ENCODE measurements around the gene CES2.
A peak's percentile ranks its signal among the peaks of the same experiment; 100 is the strongest.

CES2 gene

DNA sequence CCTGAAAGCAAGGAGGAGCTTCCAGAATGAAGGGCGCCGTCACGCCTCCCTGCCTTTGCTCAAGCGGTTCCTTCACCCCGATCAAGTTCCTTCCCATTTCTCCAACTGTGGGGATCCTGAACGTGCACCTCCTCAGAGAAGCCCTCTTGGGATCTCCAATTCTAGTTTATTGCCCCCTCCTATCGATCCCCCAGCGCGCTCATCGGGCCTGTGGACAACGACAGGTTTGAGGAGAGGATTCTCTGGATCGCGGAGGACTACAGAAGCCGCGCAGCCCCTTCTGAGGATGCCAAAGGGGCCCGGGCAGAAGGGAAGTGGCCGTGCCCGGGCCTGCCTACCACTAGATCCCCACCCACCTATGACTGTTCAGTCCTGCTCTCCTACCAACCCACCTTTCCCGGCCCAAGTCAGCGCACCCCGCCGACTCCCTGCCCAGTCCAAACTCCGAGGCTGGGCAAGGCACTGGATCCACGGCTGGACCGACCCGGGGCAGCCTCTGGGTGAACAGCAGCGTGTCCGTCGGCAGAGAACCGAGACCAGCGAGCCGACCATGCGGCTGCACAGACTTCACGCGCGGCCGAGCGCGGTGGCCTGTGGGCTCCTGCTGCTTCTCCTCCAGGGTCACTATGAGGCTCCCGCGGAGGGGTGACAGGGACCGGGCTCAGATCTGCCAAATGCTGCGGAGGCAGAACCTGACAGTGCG lies 13.0 kb downstream of the CES2 start:
- no peaks in the 10 kb centered on the region for H4K20me1 ChIP-seq (ENCODE audit: insufficient read depth, low read length)
- no peak for DNase-seq
- peak overlapping the region; percentile 65 for H3K4me3 ChIP-seq (ENCODE audit: low read length)
- no peaks in the 10 kb centered on the region for H3K9me3 ChIP-seq (replicated peaks; ENCODE audit: insufficient read depth, low read length)
- no peaks in the 10 kb centered on the region for H3K36me3 ChIP-seq (replicated peaks; ENCODE audit: insufficient read depth, low read length)
- H3K9ac ChIP-seq (ENCODE audit: low read length): no peak overlapping the region; the same call in 1 of the 2 replicates
- peaks cover 5% of the 10 kb centered on the region for H3K4me1 ChIP-seq (ENCODE audit: low read length)
- H3K9me2 ChIP-seq (replicated peaks; ENCODE audit: insufficient read depth, low read length): no peaks in the 10 kb centered on the region
- TF ChIP-seq EZH2phosphoT487 (IDR thresholded peaks at IDR 0.05; ENCODE audit: low read length) (no peak), EZH2 (optimal IDR thresholded peaks at IDR 0.05; ENCODE audit: low read depth, low read length) (no peak)
- TF ChIP-seq, protein P1, sequence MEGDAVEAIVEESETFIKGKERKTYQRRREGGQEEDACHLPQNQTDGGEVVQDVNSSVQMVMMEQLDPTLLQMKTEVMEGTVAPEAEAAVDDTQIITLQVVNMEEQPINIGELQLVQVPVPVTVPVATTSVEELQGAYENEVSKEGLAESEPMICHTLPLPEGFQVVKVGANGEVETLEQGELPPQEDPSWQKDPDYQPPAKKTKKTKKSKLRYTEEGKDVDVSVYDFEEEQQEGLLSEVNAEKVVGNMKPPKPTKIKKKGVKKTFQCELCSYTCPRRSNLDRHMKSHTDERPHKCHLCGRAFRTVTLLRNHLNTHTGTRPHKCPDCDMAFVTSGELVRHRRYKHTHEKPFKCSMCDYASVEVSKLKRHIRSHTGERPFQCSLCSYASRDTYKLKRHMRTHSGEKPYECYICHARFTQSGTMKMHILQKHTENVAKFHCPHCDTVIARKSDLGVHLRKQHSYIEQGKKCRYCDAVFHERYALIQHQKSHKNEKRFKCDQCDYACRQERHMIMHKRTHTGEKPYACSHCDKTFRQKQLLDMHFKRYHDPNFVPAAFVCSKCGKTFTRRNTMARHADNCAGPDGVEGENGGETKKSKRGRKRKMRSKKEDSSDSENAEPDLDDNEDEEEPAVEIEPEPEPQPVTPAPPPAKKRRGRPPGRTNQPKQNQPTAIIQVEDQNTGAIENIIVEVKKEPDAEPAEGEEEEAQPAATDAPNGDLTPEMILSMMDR (IDR thresholded peaks at IDR 0.05; ENCODE audit: low read length): no peak
- H2AFZ ChIP-seq (ENCODE audit: low read length): peak overlapping the region; percentile 86
- no peaks in the 10 kb centered on the region for H3K79me2 ChIP-seq (ENCODE audit: low read length)
- H3K4me2 ChIP-seq (ENCODE audit: low read depth, low read length): peak overlapping the region; percentile 94
- H3K27ac ChIP-seq (ENCODE audit: low read length): no peak overlapping the region
- H3F3A ChIP-seq (ENCODE audit: insufficient read depth, low read length): no peaks in the 10 kb centered on the region
- H3K27me3 ChIP-seq (replicated peaks; ENCODE audit: insufficient read depth, low read length): no peaks in the 10 kb centered on the region; the same call in 1 of the 2 replicates

DNA sequence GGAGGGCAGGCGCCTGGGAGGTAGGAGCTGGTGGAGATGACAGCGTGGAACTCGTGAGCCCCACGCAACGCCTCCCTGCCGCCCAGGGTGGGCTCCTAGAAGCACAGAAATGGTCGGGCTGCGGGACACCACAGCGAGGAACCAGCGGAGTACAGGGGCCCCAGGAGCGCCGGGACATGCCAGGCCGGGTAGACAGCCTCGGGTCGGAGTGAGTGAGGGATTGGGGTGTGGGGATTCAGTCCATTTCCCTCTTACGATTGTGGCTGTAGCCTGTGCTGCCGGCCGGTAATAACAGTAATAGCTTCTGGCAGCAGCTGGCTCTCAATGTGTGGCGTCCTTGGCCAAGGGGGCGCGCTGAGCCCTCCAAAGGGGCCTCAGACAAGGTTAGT lies 13.5 kb downstream of the CES2 start:
- no peaks in the 10 kb centered on the region for H3K9me3 ChIP-seq (replicated peaks; ENCODE audit: insufficient read depth, low read length)
- H3K4me1 ChIP-seq (ENCODE audit: low read length): peaks cover 5% of the 10 kb centered on the region
- H3F3A ChIP-seq (ENCODE audit: insufficient read depth, low read length): no peaks in the 10 kb centered on the region
- no peaks in the 10 kb centered on the region for H3K79me2 ChIP-seq (ENCODE audit: low read length)
- no peaks in the 10 kb centered on the region; the same call in 1 of the 2 replicates for H3K27me3 ChIP-seq (replicated peaks; ENCODE audit: insufficient read depth, low read length)
- no peak overlapping the region for H3K27ac ChIP-seq (ENCODE audit: low read length)
- H3K9ac ChIP-seq (ENCODE audit: low read length): no peak overlapping the region
- no peak overlapping the region for H2AFZ ChIP-seq (ENCODE audit: low read length)
- H3K9me2 ChIP-seq (replicated peaks; ENCODE audit: insufficient read depth, low read length): no peaks in the 10 kb centered on the region
- TF ChIP-seq EZH2phosphoT487 (IDR thresholded peaks at IDR 0.05; ENCODE audit: low read length) (no peak), EZH2 (optimal IDR thresholded peaks at IDR 0.05; ENCODE audit: low read depth, low read length) (no peak)
- TF ChIP-seq, protein P1 (IDR thresholded peaks at IDR 0.05; ENCODE audit: low read length): no peak
- H3K4me2 ChIP-seq (ENCODE audit: low read depth, low read length): peak overlapping the region; percentile 94
- H4K20me1 ChIP-seq (ENCODE audit: insufficient read depth, low read length): no peaks in the 10 kb centered on the region
- no peak overlapping the region for H3K4me3 ChIP-seq (ENCODE audit: low read length)
- no peak for DNase-seq
- H3K36me3 ChIP-seq (replicated peaks; ENCODE audit: insufficient read depth, low read length): no peaks in the 10 kb centered on the region

GRCh38 chr16:66949472-66949871 lies 14.2 kb downstream of the CES2 start:
- no peak overlapping the region for H3K27ac ChIP-seq (ENCODE audit: low read length)
- no peaks in the 10 kb centered on the region for H4K20me1 ChIP-seq (ENCODE audit: insufficient read depth, low read length)
- no peak overlapping the region for H2AFZ ChIP-seq (ENCODE audit: low read length)
- no peaks in the 10 kb centered on the region for H3K9me2 ChIP-seq (replicated peaks; ENCODE audit: insufficient read depth, low read length)
- no peak for DNase-seq
- H3K27me3 ChIP-seq (replicated peaks; ENCODE audit: insufficient read depth, low read length): no peaks in the 10 kb centered on the region; the same call in 1 of the 2 replicates
- no peak overlapping the region for H3K4me3 ChIP-seq (ENCODE audit: low read length)
- H3K36me3 ChIP-seq (replicated peaks; ENCODE audit: insufficient read depth, low read length): no peaks in the 10 kb centered on the region
- H3K9ac ChIP-seq (ENCODE audit: low read length): no peak overlapping the region
- H3K4me2 ChIP-seq (ENCODE audit: low read depth, low read length): no peak overlapping the region
- H3K79me2 ChIP-seq (ENCODE audit: low read length): no peaks in the 10 kb centered on the region
- no peaks in the 10 kb centered on the region for H3K9me3 ChIP-seq (replicated peaks; ENCODE audit: insufficient read depth, low read length)
- H3K4me1 ChIP-seq (ENCODE audit: low read length): peaks cover 5% of the 10 kb centered on the region
- no peaks in the 10 kb centered on the region for H3F3A ChIP-seq (ENCODE audit: insufficient read depth, low read length)
- TF ChIP-seq, protein P1 (IDR thresholded peaks at IDR 0.05; ENCODE audit: low read length): no peak
- TF ChIP-seq EZH2phosphoT487 (IDR thresholded peaks at IDR 0.05; ENCODE audit: low read length) (no peak), EZH2 (optimal IDR thresholded peaks at IDR 0.05; ENCODE audit: low read depth, low read length) (no peak)

Data from MM.1S (cell line).